K562 (cell line): ENCODE results near the gene AQP2. TPM values are rescaled to one million over a fixed set of nuclear protein-coding genes. Genes with fewer than 3 reads are reported as not detected.

Experiments used
- ATAC-seq: fragments of 200-7000 bp; cut with Tn5 transposase; 3 replicates; pipeline ENCODE4 v1.9.1; 2020; ENCODE audit warnings: moderate library complexity
- BruUV-seq: library from RNA; stranded (reverse); fragments of 400-500 nt; replicated peaks from 2 replicates; lab custom pipeline; 2021; lab: Mats Ljungman, UMichigan
- CTCF ChIA-PET: fragments of 300-600 bp; formaldehyde crosslinking; extraction: SDS; loops from one replicate; lab custom pipeline; 2021; ENCODE audit warnings: low intra/inter-chr PET ratio; lab: Yijun Ruan, JAX
- POLR2A ChIA-PET: fragments of 300-600, 350-650 bp; sonication (Branson Sonifier 250); formaldehyde crosslinking; extraction: SDS; loops from one replicate; lab custom pipeline; 2021; ENCODE audit warnings: antibody characterized with exemption, inconsistent platforms; lab: Yijun Ruan, JAX
- DNase-seq, 4 experiments: peaks; one replicate each; pipeline versions ENCODE4 v3.0.0 to v3.0.0-alpha.2; 2011 to 2018; ENCODE audit warnings: low spot score in 3 of 4, mixed read lengths in 3 of 4; ENCODE audit errors: extremely low read depth in 1 of 4
- FAIRE-seq: peaks from 2 replicates; lab custom pipeline; 2011; peaks lifted over from hg19 to GRCh38; lab: Jason Lieb, UNC
- H2AFZ ChIP-seq: 2 replicates; pipeline ENCODE4 v1.6.0; 2011; ENCODE audit warnings: low read depth, low read length, control low read depth, inconsistent platforms
- H3K27ac ChIP-seq: fragments of 200-600 bp; 3 replicates; pipeline ENCODE4 v1.8.0; 2011; ENCODE audit warnings: low read depth, mild to moderate bottlenecking, control low read depth, inconsistent platforms, low read length, moderate library complexity, mixed read lengths; ENCODE audit errors: extremely low read depth
- H3K27me3 ChIP-seq, 2 experiments: fragments of 300-600 bp in 1 of 2; 2 replicates in 1 of 2; 3 replicates in 1 of 2; pipeline versions ENCODE4 v1.6.0 to v1.8.0; 2011; ENCODE audit warnings: inconsistent platforms in 2 of 2, low read length in 2 of 2, mild to moderate bottlenecking in 1 of 2, mixed read lengths in 1 of 2, moderate library complexity in 1 of 2; ENCODE audit not compliant: control insufficient read depth in 2 of 2, insufficient read depth in 2 of 2
- H3K36me3 ChIP-seq: fragments of 300-600 bp; 3 replicates; pipeline ENCODE4 v1.8.0; 2011; ENCODE audit warnings: mild to moderate bottlenecking, low read length, inconsistent platforms; ENCODE audit not compliant: control insufficient read depth, insufficient read depth
- H3K4me1 ChIP-seq, 2 experiments: fragments of 200-600 bp in 1 of 2; replicated peaks in 1 of 2; 2 replicates in 1 of 2; 3 replicates in 1 of 2; pipeline versions ENCODE4 v1.5.1 to v1.8.0; 2011; ENCODE audit warnings: inconsistent platforms in 2 of 2, low read length in 2 of 2, mild to moderate bottlenecking in 1 of 2, mixed read lengths in 1 of 2, moderate library complexity in 1 of 2; ENCODE audit not compliant: control insufficient read depth in 2 of 2, insufficient read depth in 2 of 2
- H3K4me2 ChIP-seq: 2 replicates; pipeline ENCODE4 v1.6.1; 2011; ENCODE audit warnings: low read length, control low read depth, inconsistent platforms, mixed read lengths; ENCODE audit not compliant: insufficient read depth
- H3K4me3 ChIP-seq: fragments of 200-600 bp; sonication (generic), shearing (Covaris generic); 2 replicates; pipeline ENCODE4 v1.5.1; 2016; ENCODE audit warnings: control low read depth, inconsistent platforms
- H3K79me2 ChIP-seq: fragments of 200-600 bp; 3 replicates; pipeline ENCODE4 v1.8.0; 2011; ENCODE audit warnings: low read length, inconsistent platforms; ENCODE audit not compliant: control insufficient read depth, insufficient read depth
- H3K9ac ChIP-seq, 2 experiments: 2 replicates each; pipeline versions ENCODE4 v1.6.0 to v1.6.1; 2011; ENCODE audit warnings: low read depth in 2 of 2, low read length in 2 of 2, control low read depth in 1 of 2, inconsistent platforms in 1 of 2, mild to moderate bottlenecking in 1 of 2, mixed read lengths in 1 of 2; ENCODE audit not compliant: insufficient read depth in 1 of 2
- H3K9me1 ChIP-seq: one replicate; pipeline ENCODE4 v1.6.0; 2011; ENCODE audit warnings: inconsistent platforms, mild to moderate bottlenecking, low read length, moderate library complexity; ENCODE audit not compliant: control insufficient read depth, insufficient read depth
- H3K9me3 ChIP-seq: replicated peaks from 2 replicates; pipeline ENCODE4 v1.5.1; 2011; ENCODE audit warnings: low read depth, low read length, inconsistent platforms; ENCODE audit not compliant: control insufficient read depth, insufficient read depth
- H4K20me1 ChIP-seq: replicated peaks from 2 replicates; pipeline ENCODE4 v1.6.1; 2011; ENCODE audit warnings: low read length, inconsistent platforms, mixed read lengths; ENCODE audit not compliant: control insufficient read depth, insufficient read depth
- EGR1 ChIP-seq: fragments of 450-650 bp; conservative IDR thresholded peaks from 2 replicates; pipeline ENCODE4 v1.6.1; 2017; ENCODE audit warnings: mild to moderate bottlenecking
- EZH2 ChIP-seq: IDR thresholded peaks from 2 replicates; pipeline ENCODE4 v1.6.1; 2012; ENCODE audit warnings: low read depth, mild to moderate bottlenecking, inconsistent platforms, low read length, borderline replicate concordance
- HMG20A ChIP-seq: fragments of 450-650 bp; formaldehyde crosslinking; conservative IDR thresholded peaks from 2 replicates; pipeline ENCODE4 v1.4.0; 2020; ENCODE audit warnings: mild to moderate bottlenecking, mixed read lengths
- KAT8 ChIP-seq: fragments of 450-650 bp; IDR thresholded peaks from 2 replicates; pipeline ENCODE4 v1.6.1; 2016; ENCODE audit warnings: low read depth, mild to moderate bottlenecking
- MCM3 ChIP-seq: fragments of 450-650 bp; IDR thresholded peaks from 2 replicates; pipeline ENCODE4 v1.6.1; 2016
- NR4A1 ChIP-seq, 2 experiments: fragments of 250-450 bp in 1 of 2; fragments of 450-650 bp in 1 of 2; sonication (Bioruptor Pico) in 1 of 2; IDR thresholded peaks; 2 replicates each; pipeline versions ENCODE4 v1.4.0 to v1.6.1; 2016 to 2020; ENCODE audit warnings: mild to moderate bottlenecking in 2 of 2, missing compliant biosample characterization in 1 of 2, missing genetic modification characterization in 1 of 2, moderate library complexity in 1 of 2
- PCBP2 ChIP-seq: fragments of 200-400 bp; formaldehyde crosslinking; IDR thresholded peaks from 2 replicates; pipeline ENCODE4 v1.6.1; 2018; ENCODE audit warnings: low read length, low read depth, mild to moderate bottlenecking, moderate library complexity; ENCODE audit not compliant: poor library complexity, severe bottlenecking
- RCOR1 ChIP-seq, 2 experiments: IDR thresholded peaks; 2 replicates each; pipeline ENCODE4 v1.6.1; 2012; ENCODE audit warnings: low read depth in 2 of 2, low read length in 2 of 2, borderline replicate concordance in 1 of 2, improper control_type of control experiment in 1 of 2
- RFX1 ChIP-seq: fragments of 450-650 bp; IDR thresholded peaks from 2 replicates; pipeline ENCODE4 v1.6.1; 2016; ENCODE audit warnings: mild to moderate bottlenecking, moderate library complexity
- ZNF174 ChIP-seq: fragments of 250-450 bp; sonication (Bioruptor Pico); IDR thresholded peaks from 2 replicates; pipeline ENCODE4 v1.4.0; 2020; ENCODE audit warnings: mild to moderate bottlenecking
- ZNF507 ChIP-seq: conservative IDR thresholded peaks from 2 replicates; pipeline ENCODE4 v1.6.1; 2017; ENCODE audit warnings: missing genetic modification characterization, missing compliant biosample characterization
- ZNF830 ChIP-seq: fragments of 250-450 bp; sonication (Bioruptor Pico); IDR thresholded peaks from 2 replicates; pipeline ENCODE4 v1.5.0; 2021; ENCODE audit warnings: mild to moderate bottlenecking
- WGBS: fragments of 100-300 bp; shearing (Covaris generic); methylation state at CpG from one replicate; pipeline ENCODE4 v1.1.6; 2016; ENCODE audit warnings: low coverage, mixed read lengths; ENCODE audit not compliant: insufficient coverage; ENCODE audit errors: missing lambda C conversion rate; 5-methylcytosine and 5-hydroxymethylcytosine counted together
- in situ Hi-C: fragments of 300-500 bp; cut with MboI; formaldehyde crosslinking; loops from 4 replicates; pipeline ENCODE4 v1.15.0; 2018; ENCODE audit warnings: inconsistent platforms, mixed read lengths
- intact Hi-C: fragments of 100-400 bp; cut with micrococcal nuclease; formaldehyde crosslinking; loops from 2 replicates; pipeline ENCODE4 v1.14.2; 2022
- polyA plus RNA-seq, 8 experiments: library from polyadenylated mRNA; depleted of rRNA in 4 of 8; stranded (reverse) in 5 of 8; unstranded in 3 of 8; fragments of >200 nt; fragmentation: Nextera tagmentation in 2 of 8; fragmentation: Illumina TruSeq in 1 of 8; extraction: Ambion mirVana in 2 of 8; extraction: Trizol in 1 of 8; gene quantifications; 2 replicates each; pipeline versions ENCODE4 v1.2.1 to v1.2.3, GENCODE V29; 2011 to 2014; ENCODE audit warnings: inconsistent platforms in 1 of 8, missing spikeins in 1 of 8
- total RNA-seq, 7 experiments: library from RNA; depleted of rRNA in 6 of 7; stranded (reverse); fragments of >200 nt in 6 of 7; fragmentation: Illumina TruSeq in 2 of 7; extraction: Trizol in 2 of 7; gene quantifications; 2 replicates each; pipeline versions ENCODE4 v1.2.1 to v1.2.3, GENCODE V29; 2011 to 2021; ENCODE audit warnings: low replicate concordance in 1 of 7
- TF ChIP-seq, protein P1 (sequence below): fragments of 250-450 bp; sonication (Bioruptor Pico); IDR thresholded peaks from 2 replicates; pipeline ENCODE4 v1.4.0; 2020; ENCODE audit warnings: mild to moderate bottlenecking, moderate library complexity, borderline replicate concordance
- TF ChIP-seq, protein P2 (sequence below): sonication (generic); formaldehyde crosslinking; IDR thresholded peaks from 2 replicates; pipeline ENCODE4 v1.4.0; 2020; ENCODE audit warnings: mild to moderate bottlenecking, missing genetic modification reagents
- TF ChIP-seq, protein P3 (sequence below): fragments of 250-450 bp; sonication (Bioruptor Pico); IDR thresholded peaks from 2 replicates; pipeline ENCODE4 v1.8.0; 2022; ENCODE audit warnings: moderate library complexity, mild to moderate bottlenecking, inconsistent platforms
- TF ChIP-seq, protein P4 (sequence below): sonication (generic); formaldehyde crosslinking; IDR thresholded peaks from 2 replicates; pipeline ENCODE4 v1.9.0; 2022; ENCODE audit warnings: mild to moderate bottlenecking, missing genetic modification reagents
- TF ChIP-seq, protein P5 (sequence below): sonication (generic); formaldehyde crosslinking; IDR thresholded peaks from 2 replicates; pipeline ENCODE4 v1.8.1; 2022; ENCODE audit warnings: missing genetic modification reagents

AQP2 gene
- total and polyA plus RNA-seq, 9 of the 15 experiments (the other 6 are each of a cell fraction or from before 2014, with no cell fraction given), result not detected

DNA sequence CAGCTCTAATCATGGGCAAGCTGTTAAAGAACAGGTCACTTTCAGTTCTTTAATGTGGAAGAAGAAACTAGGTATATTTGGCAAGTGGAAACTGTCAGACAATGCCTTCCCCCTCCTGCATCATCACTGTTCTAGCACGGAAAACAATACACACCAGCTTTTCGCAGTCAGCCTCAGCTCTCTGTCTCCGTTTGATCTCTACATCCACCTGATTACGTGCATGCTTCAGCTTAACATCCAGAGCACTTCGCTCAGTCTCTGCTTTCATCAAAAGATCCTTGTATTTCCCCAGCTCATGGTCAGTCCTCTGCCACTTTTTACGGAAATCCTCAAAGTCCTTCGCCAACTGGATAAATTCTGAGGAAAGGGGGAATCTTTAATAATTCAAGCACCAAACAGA lies 55.7 kb downstream of the AQP2 start:
- POLR2A ChIA-PET, result interaction anchor here (0.6 to 3.1 kb wide), 5 partner anchors 12 to 68 kb away, joined by 3 to 14 read pairs (median 4); no protein-coding TSS in a partner anchor
- Histone ChIP-seq H3K79me2 (peaks cover 24% of the 10 kb centered on the region; the same call in 2 of the 3 replicates), H2AFZ (no peak overlapping the region), H3K36me3 (peaks cover 78% of the 10 kb centered on the region), H3K4me1 (no peaks in the 10 kb centered on the region; a peak in 1 of 5 replicates), H3K9me1 (no peaks in the 10 kb centered on the region), H4K20me1 (0 out of 2 replicates have a peak, but pooled peaks cover 3% of the 10 kb centered on the region), H3K9ac (no peak overlapping the region), H3K27me3 (no peaks in the 10 kb centered on the region), H3K4me2 (no peak overlapping the region), H3K9me3 (no peaks in the 10 kb centered on the region), H3K4me3 (no peak overlapping the region), H3K27ac (no peak overlapping the region)
- in situ Hi-C loops (no loop called here), intact Hi-C loops (no loop called here)
- ATAC-seq (no peak), FAIRE-seq (no peak), DNase-seq (no peak)
- BruUV-seq, result no TSS peak
- WGBS, result 97% methylated on average over 7 of the region's 7 CpGs
- CTCF ChIA-PET, result no interaction called here
- TF ChIP-seq EZH2 (no peak), MCM3 (no peak), RCOR1 (IDR thresholded peaks at IDR 0.05; ENCODE audit: borderline replicate concordance in 1 of 2, low read depth in 2 of 2, low read length in 2 of 2) (no peak), NR4A1 (CRISPR knock-in tag; IDR thresholded peaks at IDR 0.05) (no peak), NR4A1 (tag; IDR thresholded peaks at IDR 0.05) (no peak), RFX1 (no peak), ZNF174 (no peak), KAT8 (no peak), EGR1 (no peak), PCBP2 (no peak), ZNF507 (tag) (no peak), ZNF830 (CRISPR knock-in tag) (no peak), HMG20A (CRISPR knock-in tag) (no peak)
- TF ChIP-seq, protein P1, sequence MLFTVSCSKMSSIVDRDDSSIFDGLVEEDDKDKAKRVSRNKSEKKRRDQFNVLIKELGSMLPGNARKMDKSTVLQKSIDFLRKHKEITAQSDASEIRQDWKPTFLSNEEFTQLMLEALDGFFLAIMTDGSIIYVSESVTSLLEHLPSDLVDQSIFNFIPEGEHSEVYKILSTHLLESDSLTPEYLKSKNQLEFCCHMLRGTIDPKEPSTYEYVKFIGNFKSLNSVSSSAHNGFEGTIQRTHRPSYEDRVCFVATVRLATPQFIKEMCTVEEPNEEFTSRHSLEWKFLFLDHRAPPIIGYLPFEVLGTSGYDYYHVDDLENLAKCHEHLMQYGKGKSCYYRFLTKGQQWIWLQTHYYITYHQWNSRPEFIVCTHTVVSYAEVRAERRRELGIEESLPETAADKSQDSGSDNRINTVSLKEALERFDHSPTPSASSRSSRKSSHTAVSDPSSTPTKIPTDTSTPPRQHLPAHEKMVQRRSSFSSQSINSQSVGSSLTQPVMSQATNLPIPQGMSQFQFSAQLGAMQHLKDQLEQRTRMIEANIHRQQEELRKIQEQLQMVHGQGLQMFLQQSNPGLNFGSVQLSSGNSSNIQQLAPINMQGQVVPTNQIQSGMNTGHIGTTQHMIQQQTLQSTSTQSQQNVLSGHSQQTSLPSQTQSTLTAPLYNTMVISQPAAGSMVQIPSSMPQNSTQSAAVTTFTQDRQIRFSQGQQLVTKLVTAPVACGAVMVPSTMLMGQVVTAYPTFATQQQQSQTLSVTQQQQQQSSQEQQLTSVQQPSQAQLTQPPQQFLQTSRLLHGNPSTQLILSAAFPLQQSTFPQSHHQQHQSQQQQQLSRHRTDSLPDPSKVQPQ (CRISPR knock-in tag), result no peak
- TF ChIP-seq, protein P2, sequence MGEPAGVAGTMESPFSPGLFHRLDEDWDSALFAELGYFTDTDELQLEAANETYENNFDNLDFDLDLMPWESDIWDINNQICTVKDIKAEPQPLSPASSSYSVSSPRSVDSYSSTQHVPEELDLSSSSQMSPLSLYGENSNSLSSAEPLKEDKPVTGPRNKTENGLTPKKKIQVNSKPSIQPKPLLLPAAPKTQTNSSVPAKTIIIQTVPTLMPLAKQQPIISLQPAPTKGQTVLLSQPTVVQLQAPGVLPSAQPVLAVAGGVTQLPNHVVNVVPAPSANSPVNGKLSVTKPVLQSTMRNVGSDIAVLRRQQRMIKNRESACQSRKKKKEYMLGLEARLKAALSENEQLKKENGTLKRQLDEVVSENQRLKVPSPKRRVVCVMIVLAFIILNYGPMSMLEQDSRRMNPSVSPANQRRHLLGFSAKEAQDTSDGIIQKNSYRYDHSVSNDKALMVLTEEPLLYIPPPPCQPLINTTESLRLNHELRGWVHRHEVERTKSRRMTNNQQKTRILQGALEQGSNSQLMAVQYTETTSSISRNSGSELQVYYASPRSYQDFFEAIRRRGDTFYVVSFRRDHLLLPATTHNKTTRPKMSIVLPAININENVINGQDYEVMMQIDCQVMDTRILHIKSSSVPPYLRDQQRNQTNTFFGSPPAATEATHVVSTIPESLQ (CRISPR knock-in tag), result no peak
- TF ChIP-seq, protein P3, sequence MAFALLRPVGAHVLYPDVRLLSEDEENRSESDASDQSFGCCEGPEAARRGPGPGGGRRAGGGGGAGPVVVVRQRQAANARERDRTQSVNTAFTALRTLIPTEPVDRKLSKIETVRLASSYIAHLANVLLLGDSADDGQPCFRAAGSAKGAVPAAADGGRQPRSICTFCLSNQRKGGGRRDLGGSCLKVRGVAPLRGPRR (CRISPR knock-in tag), result no peak
- TF ChIP-seq, protein P4, sequence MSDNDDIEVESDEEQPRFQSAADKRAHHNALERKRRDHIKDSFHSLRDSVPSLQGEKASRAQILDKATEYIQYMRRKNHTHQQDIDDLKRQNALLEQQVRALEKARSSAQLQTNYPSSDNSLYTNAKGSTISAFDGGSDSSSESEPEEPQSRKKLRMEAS (CRISPR knock-in tag), result no peak
- TF ChIP-seq, protein P5, sequence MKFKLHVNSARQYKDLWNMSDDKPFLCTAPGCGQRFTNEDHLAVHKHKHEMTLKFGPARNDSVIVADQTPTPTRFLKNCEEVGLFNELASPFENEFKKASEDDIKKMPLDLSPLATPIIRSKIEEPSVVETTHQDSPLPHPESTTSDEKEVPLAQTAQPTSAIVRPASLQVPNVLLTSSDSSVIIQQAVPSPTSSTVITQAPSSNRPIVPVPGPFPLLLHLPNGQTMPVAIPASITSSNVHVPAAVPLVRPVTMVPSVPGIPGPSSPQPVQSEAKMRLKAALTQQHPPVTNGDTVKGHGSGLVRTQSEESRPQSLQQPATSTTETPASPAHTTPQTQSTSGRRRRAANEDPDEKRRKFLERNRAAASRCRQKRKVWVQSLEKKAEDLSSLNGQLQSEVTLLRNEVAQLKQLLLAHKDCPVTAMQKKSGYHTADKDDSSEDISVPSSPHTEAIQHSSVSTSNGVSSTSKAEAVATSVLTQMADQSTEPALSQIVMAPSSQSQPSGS, result no peak
